Esophagus muscularis mucosa (tissue), 4 donors: ENCODE results near the gene ANKMY2. TPM values are rescaled to one million over a fixed set of nuclear protein-coding genes. Genes with fewer than 3 reads are reported as not detected.

Experiments used
- DNase-seq: peaks from one replicate; pipeline ENCODE4 v3.0.0-alpha.2; 2017; ENCODE audit errors: extremely low spot score
- H3K27ac ChIP-seq, 4 donors: fragments of 200-600 bp; sonication (generic); replicated peaks in 1 of 4; 1 replicate in 3 of 4; 2 replicates in 1 of 4; pipeline ENCODE4 v1.5.1; 2016 to 2019; ENCODE audit warnings: mild to moderate bottlenecking in 1 of 4
- H3K27me3 ChIP-seq, 4 donors: fragments of 200-600 bp; sonication (generic); one replicate each; pipeline versions ENCODE4 v1.5.1 to v1.6.0; 2016 to 2019
- H3K36me3 ChIP-seq, 4 donors: fragments of 200-600 bp; sonication (generic); one replicate each; pipeline ENCODE4 v1.5.1; 2016 to 2019
- H3K4me1 ChIP-seq, 4 donors: fragments of 200-600 bp; sonication (generic); one replicate each; pipeline ENCODE4 v1.5.1; 2016 to 2019
- H3K4me3 ChIP-seq, 4 donors: fragments of 200-600 bp; sonication (generic); 1 replicate in 2 of 4; 2 replicates in 2 of 4; pipeline ENCODE4 v1.5.1; 2016 to 2019; ENCODE audit warnings: mild to moderate bottlenecking in 4 of 4, moderate library complexity in 1 of 4
- H3K9me3 ChIP-seq, 4 donors: fragments of 200-600 bp; sonication (generic); 1 replicate in 3 of 4; 2 replicates in 1 of 4; pipeline ENCODE4 v1.5.1; 2016 to 2019
- EP300 ChIP-seq: sonication (generic); formaldehyde crosslinking; IDR thresholded peaks from one replicate; pipeline ENCODE4 v1.6.1; 2017; ENCODE audit warnings: antibody characterized with exemption
- POLR2A ChIP-seq: fragments of 450-650 bp; IDR thresholded peaks from one replicate; pipeline ENCODE4 v1.6.1; 2017; ENCODE audit warnings: antibody characterized with exemption, moderate library complexity, mild to moderate bottlenecking, low read depth
- POLR2AphosphoS5 ChIP-seq, 2 donors: sonication (generic); formaldehyde crosslinking; IDR thresholded peaks; one replicate each; pipeline ENCODE4 v1.6.1; 2017; ENCODE audit warnings: antibody characterized with exemption in 2 of 2
- WGBS: methylation state at CpG from one replicate; pipeline ENCODE4 v1.1.5; 2018; 5-methylcytosine and 5-hydroxymethylcytosine counted together
- intact Hi-C: fragments of 100-400 bp; cut with DNase I; formaldehyde crosslinking; loops from one replicate; pipeline ENCODE4 v1.15.1; 2023
- total RNA-seq, 4 donors: library from RNA; depleted of rRNA; stranded (reverse); fragments of >200 nt; gene quantifications; one replicate each; pipeline versions ENCODE4 v1.1.0 to v1.2.1, GENCODE V29; 2016
- TF ChIP-seq, protein P1 (sequence below), 3 experiments: fragments of 200-600 bp in 2 of 3; fragments of 450-650 bp in 1 of 3; sonication (generic) in 2 of 3; IDR thresholded peaks; one replicate each; pipeline ENCODE4 v1.5.1; 2017 to 2019; ENCODE audit warnings: antibody characterized with exemption in 3 of 3, mild to moderate bottlenecking in 2 of 3, moderate library complexity in 1 of 3

The ANKMY2 gene
- total RNA-seq, 4 donors from 2014 or later = 12.4 to 24.9 (median 17.6) TPM

DNA sequence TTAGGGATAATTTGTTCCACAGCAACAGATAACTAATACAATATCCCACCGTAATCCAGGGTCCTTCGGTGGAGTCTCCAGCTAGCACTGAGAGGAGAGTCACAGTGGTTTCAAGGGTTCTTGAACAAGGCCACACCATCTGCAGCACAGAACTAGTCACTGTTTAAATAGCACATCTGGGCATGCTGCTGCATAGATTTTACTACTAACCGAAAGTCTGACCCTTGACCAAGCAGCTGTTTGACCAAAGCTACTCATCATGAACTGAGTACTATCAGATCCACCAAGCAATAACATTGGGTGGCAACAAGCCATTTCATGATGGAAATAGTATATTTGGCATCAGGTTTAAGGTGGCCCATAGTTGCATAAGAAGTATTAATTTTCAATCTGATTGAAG lies 53.2 kb downstream of the ANKMY2 start:
- intact Hi-C loops = no loop called here
- DNase-seq = no peak
- no peaks in the 10 kb centered on the region for H3K36me3 ChIP-seq

DNA sequence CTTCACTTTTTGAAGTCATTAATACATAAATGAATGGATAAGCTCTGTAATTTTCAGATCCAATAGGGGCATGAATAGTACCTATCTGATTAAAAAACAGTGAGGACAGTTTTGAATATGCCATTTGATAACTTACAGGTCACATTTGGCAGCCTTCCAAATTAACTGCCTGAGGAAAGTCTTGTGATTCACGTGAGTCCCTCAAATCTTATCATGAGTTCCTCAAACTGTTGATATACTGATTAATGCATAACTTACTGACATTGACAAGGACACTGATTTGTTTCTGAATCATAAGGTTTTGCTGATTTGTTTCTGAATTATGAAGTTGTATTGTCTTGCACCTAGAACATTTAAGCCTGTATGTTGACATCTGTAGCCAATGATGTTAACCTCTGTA lies 55.1 kb downstream of the ANKMY2 start:
- Histone ChIP-seq H3K27me3 (no peaks in the 10 kb centered on the region), H3K4me1 (no peaks in the 10 kb centered on the region), H3K9me3 (no peaks in the 10 kb centered on the region), H3K4me3 (no peak overlapping the region), H3K27ac (no peak overlapping the region), H3K36me3 (no peaks in the 10 kb centered on the region)
- TF ChIP-seq POLR2AphosphoS5 (IDR thresholded peaks at IDR 0.05) (no peak), POLR2A (no peak), EP300 (no peak)
- TF ChIP-seq, protein P1, sequence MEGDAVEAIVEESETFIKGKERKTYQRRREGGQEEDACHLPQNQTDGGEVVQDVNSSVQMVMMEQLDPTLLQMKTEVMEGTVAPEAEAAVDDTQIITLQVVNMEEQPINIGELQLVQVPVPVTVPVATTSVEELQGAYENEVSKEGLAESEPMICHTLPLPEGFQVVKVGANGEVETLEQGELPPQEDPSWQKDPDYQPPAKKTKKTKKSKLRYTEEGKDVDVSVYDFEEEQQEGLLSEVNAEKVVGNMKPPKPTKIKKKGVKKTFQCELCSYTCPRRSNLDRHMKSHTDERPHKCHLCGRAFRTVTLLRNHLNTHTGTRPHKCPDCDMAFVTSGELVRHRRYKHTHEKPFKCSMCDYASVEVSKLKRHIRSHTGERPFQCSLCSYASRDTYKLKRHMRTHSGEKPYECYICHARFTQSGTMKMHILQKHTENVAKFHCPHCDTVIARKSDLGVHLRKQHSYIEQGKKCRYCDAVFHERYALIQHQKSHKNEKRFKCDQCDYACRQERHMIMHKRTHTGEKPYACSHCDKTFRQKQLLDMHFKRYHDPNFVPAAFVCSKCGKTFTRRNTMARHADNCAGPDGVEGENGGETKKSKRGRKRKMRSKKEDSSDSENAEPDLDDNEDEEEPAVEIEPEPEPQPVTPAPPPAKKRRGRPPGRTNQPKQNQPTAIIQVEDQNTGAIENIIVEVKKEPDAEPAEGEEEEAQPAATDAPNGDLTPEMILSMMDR (IDR thresholded peaks at IDR 0.05) = no peak
- DNase-seq = no peak
- 52% methylated on average over 1 of the region's 1 CpG for WGBS
- intact Hi-C loops = no loop called here

More for the DNA sequence above, 53.2 kb downstream of the ANKMY2 start:
- no peaks in the 10 kb centered on the region for H3K9me3 ChIP-seq
- no peaks in the 10 kb centered on the region for H3K4me1 ChIP-seq
- no peak overlapping the region for H3K27ac ChIP-seq
- no peak overlapping the region for H3K4me3 ChIP-seq
- 90% methylated on average over 3 of the region's 3 CpGs for WGBS
- TF ChIP-seq, protein P1 (IDR thresholded peaks at IDR 0.05) = no peak
- TF ChIP-seq EP300 (no peak), POLR2A (no peak), POLR2AphosphoS5 (IDR thresholded peaks at IDR 0.05) (no peak)
- H3K27me3 ChIP-seq = no peaks in the 10 kb centered on the region

DNA sequence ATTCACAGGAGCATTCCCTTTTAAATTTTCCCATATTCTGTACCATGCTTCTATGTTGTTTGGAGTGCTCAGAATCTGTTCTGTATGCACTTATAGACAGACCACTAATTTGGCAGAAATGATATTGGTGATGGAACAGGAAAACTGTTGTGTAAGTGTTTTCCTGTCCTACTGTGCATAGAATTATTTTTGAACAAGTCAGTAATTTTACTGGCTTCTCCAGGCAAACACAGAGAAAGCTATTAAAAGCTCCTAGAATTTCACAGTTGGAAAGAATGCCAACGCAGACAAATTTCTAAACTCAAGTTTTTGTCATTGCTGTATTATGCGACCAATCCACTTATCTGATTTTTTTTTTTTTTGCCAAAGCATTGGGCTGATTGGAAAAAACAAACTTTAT lies 55.7 kb downstream of the ANKMY2 start:
- 45% methylated on average over 2 of the region's 2 CpGs for WGBS
- TF ChIP-seq EP300 (no peak), POLR2A (no peak), POLR2AphosphoS5 (IDR thresholded peaks at IDR 0.05) (no peak)
- TF ChIP-seq, protein P1 (IDR thresholded peaks at IDR 0.05) = no peak

DNA sequence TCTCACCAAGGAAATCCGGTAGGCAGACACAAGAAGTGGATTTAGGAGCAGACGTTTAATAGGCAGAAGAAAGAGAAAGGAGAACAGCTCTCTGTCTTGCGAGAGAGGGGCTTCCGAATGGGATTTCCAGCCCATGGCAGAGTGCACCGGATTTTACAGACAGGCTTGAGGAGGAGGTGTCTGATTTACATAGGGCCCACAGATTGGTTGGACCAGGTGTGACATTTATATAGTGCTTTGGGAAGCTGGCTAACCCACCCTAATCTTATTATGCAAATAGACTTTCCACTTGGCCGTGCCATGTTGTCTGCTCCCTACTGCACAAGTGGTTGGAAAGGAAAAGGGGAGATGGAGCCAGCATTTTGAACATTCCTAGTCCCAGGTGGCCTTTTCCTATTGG lies 57.8 kb downstream of the ANKMY2 start:
- H3K9me3 ChIP-seq = no peaks in the 10 kb centered on the region
- no peaks in the 10 kb centered on the region for H3K27me3 ChIP-seq
- H3K4me1 ChIP-seq = no peaks in the 10 kb centered on the region
- H3K27ac ChIP-seq = no peak overlapping the region
- intact Hi-C loops = no loop called here
- TF ChIP-seq EP300 (no peak), POLR2AphosphoS5 (IDR thresholded peaks at IDR 0.05) (no peak), POLR2A (no peak)
- TF ChIP-seq, protein P1 (IDR thresholded peaks at IDR 0.05) = no peak
- 68% methylated on average over 6 of the region's 6 CpGs for WGBS
- no peak overlapping the region for H3K4me3 ChIP-seq
- no peak for DNase-seq
- no peaks in the 10 kb centered on the region for H3K36me3 ChIP-seq

More for the DNA sequence above, 55.7 kb downstream of the ANKMY2 start:
- H3K4me3 ChIP-seq = no peak overlapping the region
- no peaks in the 10 kb centered on the region for H3K27me3 ChIP-seq
- no peak for DNase-seq
- intact Hi-C loops = no loop called here
- no peaks in the 10 kb centered on the region for H3K36me3 ChIP-seq
- no peak overlapping the region for H3K27ac ChIP-seq
- H3K9me3 ChIP-seq = no peaks in the 10 kb centered on the region
- no peaks in the 10 kb centered on the region for H3K4me1 ChIP-seq

DNA sequence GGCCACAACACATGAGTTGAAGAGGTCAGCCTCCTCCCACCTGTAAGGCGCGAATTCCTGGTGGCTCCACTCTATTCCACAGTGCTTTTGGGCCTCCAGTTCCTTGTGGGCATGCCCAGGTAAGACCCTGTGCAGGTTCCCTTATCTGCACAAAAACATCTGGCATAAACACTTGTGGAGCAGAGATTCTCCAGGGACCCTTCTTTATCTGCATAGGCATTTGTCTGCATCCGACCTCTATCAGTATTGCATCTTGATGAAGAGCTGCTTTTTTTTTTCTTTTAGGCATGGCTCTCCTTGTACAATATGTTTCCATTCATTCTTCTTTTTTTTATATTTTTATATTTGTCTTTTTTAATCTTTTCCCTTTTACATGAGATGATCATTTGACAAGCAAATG lies 58.4 kb downstream of the ANKMY2 start:
- TF ChIP-seq EP300 = no peak
- TF ChIP-seq, protein P1 (IDR thresholded peaks at IDR 0.05) = no peak
- no peak for TF ChIP-seq POLR2AphosphoS5 (IDR thresholded peaks at IDR 0.05)
- TF ChIP-seq POLR2A = no peak
- intact Hi-C loops = no loop called here
- Histone ChIP-seq H3K9me3 (no peaks in the 10 kb centered on the region), H3K4me3 (no peak overlapping the region), H3K27ac (no peak overlapping the region), H3K27me3 (no peaks in the 10 kb centered on the region), H3K36me3 (no peaks in the 10 kb centered on the region), H3K4me1 (no peaks in the 10 kb centered on the region)
- WGBS = 92% methylated on average over 3 of the region's 3 CpGs
- no peak for DNase-seq
